ENCODE measurements around the gene HHIP.
"Not testable (repeated sequence)": the region's sequence is repeated elsewhere in the genome, so short reads cannot be mapped to it uniquely, and the experiment has no call there.

- TF ChIP-seq CTCF (IDR thresholded peaks at IDR 0.05; ENCODE audit: low read depth, low read length, poor library complexity, severe bottlenecking); EZH2phosphoT487 (IDR thresholded peaks at IDR 0.05; ENCODE audit: borderline replicate concordance, low read length): not testable (repeated sequence)
Measured at GRCh38 chr4:144791933-144792332, 146.0 kb downstream of the HHIP start.

All from DOHH2 (cell line).